Dermis microvascular lymphatic vessel endothelial cell (primary cell): ENCODE measurements around the gene ATG10. TPM values are rescaled to one million over a fixed set of nuclear protein-coding genes. Genes with fewer than 3 reads are reported as not detected.
"Not testable (repeated sequence)": the region's sequence is repeated elsewhere in the genome, so short reads cannot be mapped to it uniquely, and the experiment has no call there.

ENCODE experiments used
- DNase-seq, 2 donors: peaks; one replicate each; pipeline versions ENCODE4 v3.0.0 to v3.0.0-alpha.2; 2010; ENCODE audit warnings: low read depth in 2 of 2
- total RNA-seq: library from RNA; depleted of rRNA; stranded (reverse); fragments of >200 nt; gene quantifications from 2 replicates; pipeline ENCODE4 v1.2.1, GENCODE V29; 2014

ATG10 gene
- total RNA-seq, 1 donor from 2014 or later: 5.5 TPM

GRCh38 chr5:82218374-82219156 is 246.7 kb downstream of the ATG10 start:
- no peak for DNase-seq

GRCh38 chr5:82221020-82221419 is 249.2 kb downstream of the ATG10 start:
- DNase-seq: no peak

- DNase-seq: no peak
These were observed 251.1 kb downstream of the ATG10 start for GRCh38 chr5:82222597-82223574.

GRCh38 chr5:82225525-82226172 is 253.8 kb downstream of the ATG10 start:
- peak; percentile 26 to 53 for DNase-seq

- DNase-seq: no peak
These were observed 263.1 kb downstream of the ATG10 start for GRCh38 chr5:82234885-82235284.

GRCh38 chr5:82244151-82244550 is 272.3 kb downstream of the ATG10 start:
- DNase-seq: no peak

- DNase-seq: peak in 1 of 2 donors; percentile 3
These were observed 273.2 kb downstream of the ATG10 start for GRCh38 chr5:82244854-82245635.

GRCh38 chr5:82246960-82247574 is 275.2 kb downstream of the ATG10 start:
- no peak for DNase-seq

- DNase-seq: no peak
These were observed 280.9 kb downstream of the ATG10 start for GRCh38 chr5:82252744-82253143.

- no peak for DNase-seq
These were observed 284.0 kb downstream of the ATG10 start for GRCh38 chr5:82255844-82256243.

- no peak for DNase-seq
These were observed 285.4 kb downstream of the ATG10 start for GRCh38 chr5:82257247-82257646.

GRCh38 chr5:82257729-82258128 is 285.9 kb downstream of the ATG10 start:
- DNase-seq: no peak

GRCh38 chr5:82259172-82259800 is 287.5 kb downstream of the ATG10 start:
- DNase-seq: peak; percentile 16 to 35

GRCh38 chr5:82265047-82265446 is 293.2 kb downstream of the ATG10 start:
- no peak for DNase-seq

- not testable (repeated sequence) for DNase-seq
These were observed 295.6 kb downstream of the ATG10 start for GRCh38 chr5:82267297-82267933.

GRCh38 chr5:82269363-82269762 is 297.5 kb downstream of the ATG10 start:
- peak; percentile 27 to 84 for DNase-seq

- DNase-seq: not testable (repeated sequence)
These were observed 300.9 kb downstream of the ATG10 start for GRCh38 chr5:82272571-82273356.

GRCh38 chr5:82273426-82273825 is 301.6 kb downstream of the ATG10 start:
- not testable (repeated sequence) for DNase-seq
